GM12878 (cell line): ENCODE results near the gene CCDC27.

ENCODE experiments used
- ATF3 ChIP-seq: IDR thresholded peaks from 2 replicates; pipeline ENCODE4 v1.6.1; 2011; ENCODE audit warnings: low read depth, mild to moderate bottlenecking, low read length, moderate library complexity, borderline replicate concordance; ENCODE audit errors: extremely low read depth
- CHD2 ChIP-seq: IDR thresholded peaks from 2 replicates; pipeline ENCODE4 v1.6.1; 2011; ENCODE audit warnings: low read depth, low read length, improper control_type of control experiment, borderline replicate concordance
- CTCF ChIP-seq, 3 experiments: IDR thresholded peaks in 2 of 3; conservative IDR thresholded peaks in 1 of 3; 2 replicates each; pipeline ENCODE4 v1.5.1; 2011; ENCODE audit warnings: low read depth in 3 of 3, low read length in 3 of 3, mild to moderate bottlenecking in 3 of 3, control low read depth in 2 of 3, moderate library complexity in 2 of 3, inconsistent platforms in 1 of 3, mixed read lengths in 1 of 3; ENCODE audit not compliant: control insufficient read depth in 2 of 3, insufficient read depth in 1 of 3; ENCODE audit errors: extremely low read depth in 1 of 3
- EGR1 ChIP-seq, 2 experiments: IDR thresholded peaks; 1 replicate in 1 of 2; 2 replicates in 1 of 2; pipeline ENCODE4 v1.6.1; 2011 to 2012; ENCODE audit warnings: low read depth in 2 of 2, low read length in 2 of 2, borderline replicate concordance in 1 of 2, mild to moderate bottlenecking in 1 of 2, moderate library complexity in 1 of 2
- EP300 ChIP-seq, 2 experiments: fragments of 150-350 bp in 1 of 2; IDR thresholded peaks; 2 replicates each; pipeline ENCODE4 v1.6.1; 2011 to 2012; ENCODE audit warnings: low read depth in 2 of 2, low read length in 2 of 2, borderline replicate concordance in 1 of 2, improper control_type of control experiment in 1 of 2, inconsistent platforms in 1 of 2; ENCODE audit not compliant: control insufficient read depth in 1 of 2
- MXI1 ChIP-seq: fragments of 150-350 bp; IDR thresholded peaks from 2 replicates; pipeline ENCODE4 v1.6.1; 2011; ENCODE audit warnings: low read depth, mild to moderate bottlenecking, inconsistent platforms, low read length, improper control_type of control experiment
- NFIC ChIP-seq: IDR thresholded peaks from 2 replicates; pipeline ENCODE4 v1.6.1; 2012; ENCODE audit warnings: low read depth, mild to moderate bottlenecking, inconsistent platforms, low read length, moderate library complexity
- RBBP5 ChIP-seq: fragments of 200-600 bp; sonication (generic); conservative IDR thresholded peaks from 2 replicates; pipeline ENCODE4 v1.6.1; 2016
- TAF1 ChIP-seq: IDR thresholded peaks from 2 replicates; pipeline ENCODE4 v1.6.1; 2011; ENCODE audit warnings: mild to moderate bottlenecking, low read depth, low read length, borderline replicate concordance
- TCF7 ChIP-seq: IDR thresholded peaks from 2 replicates; pipeline ENCODE4 v1.6.1; 2014; ENCODE audit warnings: antibody characterized with exemption, borderline replicate concordance
- ZBTB11 ChIP-seq: fragments of 450-650 bp; formaldehyde crosslinking; IDR thresholded peaks from 2 replicates; pipeline ENCODE4 v1.5.0; 2022; ENCODE audit warnings: mild to moderate bottlenecking, missing genetic modification characterization
- ZBTB33 ChIP-seq: fragments of 450-650 bp; IDR thresholded peaks from 2 replicates; pipeline ENCODE4 v1.6.1; 2017; ENCODE audit warnings: mild to moderate bottlenecking
- ZNF622 ChIP-seq: fragments of 450-650 bp; IDR thresholded peaks from 2 replicates; pipeline ENCODE4 v1.6.1; 2017; ENCODE audit warnings: mild to moderate bottlenecking, inconsistent platforms

- no peak for TF ChIP-seq CHD2
- TF ChIP-seq ATF3 = no peak
- no peak for TF ChIP-seq ZNF622
- no peak for TF ChIP-seq EP300 (IDR thresholded peaks at IDR 0.05; ENCODE audit: borderline replicate concordance in 1 of 2, control insufficient read depth in 1 of 2, low read depth in 2 of 2, low read length in 2 of 2)
- TF ChIP-seq CTCF (IDR thresholded peaks at IDR 0.05 in 2 of 3, conservative IDR thresholded peaks at IDR 0.05 in 1 of 3; ENCODE audit: control insufficient read depth in 2 of 3, extremely low read depth in 1 of 3, insufficient read depth in 1 of 3, low read depth in 3 of 3, low read length in 3 of 3) = no peak
- no peak for TF ChIP-seq ZBTB11 (CRISPR knock-in tag)
- TF ChIP-seq NFIC = no peak
- no peak for TF ChIP-seq MXI1
- no peak for TF ChIP-seq TAF1
- TF ChIP-seq RBBP5 = no peak
- TF ChIP-seq ZBTB33 = no peak
- no peak for TF ChIP-seq TCF7
- TF ChIP-seq EGR1 (IDR thresholded peaks at IDR 0.05; ENCODE audit: borderline replicate concordance in 1 of 2, low read depth in 2 of 2, low read length in 2 of 2) = no peak
Measured at GRCh38 chr1:3735688-3736087, 16.6 kb upstream of the CCDC27 start.
